Measurements from ENCODE around the gene CD44. TPM values are rescaled to one million over a fixed set of nuclear protein-coding genes. Genes with fewer than 3 reads are reported as not detected.

Gene CD44
- total and polyA plus RNA-seq, 4 donors: 4.1 to 26.9 (median 14.6) TPM

DNA sequence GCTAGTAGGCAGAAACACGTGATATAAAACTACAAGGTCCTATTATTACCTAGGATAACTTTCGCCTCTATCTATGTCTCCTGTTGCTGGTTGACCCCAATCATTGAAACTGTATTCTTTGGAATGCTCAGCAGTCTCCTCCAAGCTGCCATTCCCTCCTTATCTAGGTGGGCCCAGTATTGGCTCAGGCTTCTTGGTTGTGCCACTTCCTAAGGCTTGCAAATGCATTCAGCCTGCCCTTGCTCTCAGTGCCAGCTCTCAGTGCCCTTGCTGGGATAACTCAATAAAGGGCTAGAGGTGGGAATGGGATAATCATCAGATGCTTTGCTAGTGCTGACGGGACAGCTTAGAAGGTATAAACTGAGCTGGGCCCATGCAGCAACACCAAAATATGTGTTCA is 13.6 kb downstream of the CD44 start:
- no peak overlapping the region for H3K9ac ChIP-seq (ENCODE audit: low read depth in 1 of 2, low read length in 2 of 2)
- H3K27ac ChIP-seq (ENCODE audit: low read depth in 1 of 2, low read length in 2 of 2): no peak overlapping the region
- no peaks in the 10 kb centered on the region for H3K4me1 ChIP-seq (ENCODE audit: control insufficient read depth in 4 of 4, insufficient read depth in 4 of 4, low read length in 3 of 4)
- no peaks in the 10 kb centered on the region for H3K27me3 ChIP-seq (ENCODE audit: control insufficient read depth in 4 of 4, insufficient read depth in 4 of 4, low read length in 3 of 4)
- no peaks in the 10 kb centered on the region for H3K36me3 ChIP-seq (ENCODE audit: control insufficient read depth in 4 of 4, insufficient read depth in 3 of 4, low read depth in 1 of 4, low read length in 3 of 4)
- H3K9me3 ChIP-seq (ENCODE audit: control insufficient read depth in 4 of 4, low read length in 3 of 4): peaks cover 0 to 2% (median 0%) of the 10 kb centered on the region in 4 donors
- H3K4me3 ChIP-seq (ENCODE audit: low read depth in 1 of 3, low read length in 3 of 3): no peak overlapping the region
- 97% methylated on average over 3 of the region's 3 CpGs for WGBS
- no peak for DNase-seq (ENCODE audit: low spot score)
- TF ChIP-seq JUND (IDR thresholded peaks at IDR 0.05) (no peak), FOXA1 (IDR thresholded peaks at IDR 0.05) (no peak), MAX (IDR thresholded peaks at IDR 0.05) (no peak), HNF4A (conservative IDR thresholded peaks at IDR 0.05) (no peak), RXRA (IDR thresholded peaks at IDR 0.05) (no peak), SP1 (IDR thresholded peaks at IDR 0.05) (no peak), EGR1 (IDR thresholded peaks at IDR 0.05; ENCODE audit: low read depth in 2 of 2) (no peak), TAF1 (conservative IDR thresholded peaks at IDR 0.05) (no peak), GABPA (IDR thresholded peaks at IDR 0.05 in 1 of 2, conservative IDR thresholded peaks at IDR 0.05 in 1 of 2) (no peak), RAD21 (IDR thresholded peaks at IDR 0.05) (no peak), REST (IDR thresholded peaks at IDR 0.05) (no peak), HNF4G (IDR thresholded peaks at IDR 0.05) (no peak), NR2F2 (IDR thresholded peaks at IDR 0.05) (no peak), ATF3 (IDR thresholded peaks at IDR 0.05) (no peak)

GRCh38 chr11:35153280-35153679 is 14.3 kb downstream of the CD44 start:
- H3K9ac ChIP-seq (ENCODE audit: low read depth in 1 of 2, low read length in 2 of 2): no peak overlapping the region
- no peaks in the 10 kb centered on the region for H3K27me3 ChIP-seq (ENCODE audit: control insufficient read depth in 4 of 4, insufficient read depth in 4 of 4, low read length in 3 of 4)
- WGBS: 91% methylated on average over 2 of the region's 2 CpGs
- H3K9me3 ChIP-seq (ENCODE audit: control insufficient read depth in 4 of 4, low read length in 3 of 4): peaks cover 0 to 2% (median 0%) of the 10 kb centered on the region in 4 donors
- no peak overlapping the region for H3K27ac ChIP-seq (ENCODE audit: low read depth in 1 of 2, low read length in 2 of 2)
- no peaks in the 10 kb centered on the region for H3K36me3 ChIP-seq (ENCODE audit: control insufficient read depth in 4 of 4, insufficient read depth in 3 of 4, low read depth in 1 of 4, low read length in 3 of 4)
- no peak for TF ChIP-seq SP1 (IDR thresholded peaks at IDR 0.05)
- DNase-seq (ENCODE audit: low spot score): no peak
- no peak overlapping the region for H3K4me3 ChIP-seq (ENCODE audit: low read depth in 1 of 3, low read length in 3 of 3)
- no peaks in the 10 kb centered on the region for H3K4me1 ChIP-seq (ENCODE audit: control insufficient read depth in 4 of 4, insufficient read depth in 4 of 4, low read length in 3 of 4)

DNA sequence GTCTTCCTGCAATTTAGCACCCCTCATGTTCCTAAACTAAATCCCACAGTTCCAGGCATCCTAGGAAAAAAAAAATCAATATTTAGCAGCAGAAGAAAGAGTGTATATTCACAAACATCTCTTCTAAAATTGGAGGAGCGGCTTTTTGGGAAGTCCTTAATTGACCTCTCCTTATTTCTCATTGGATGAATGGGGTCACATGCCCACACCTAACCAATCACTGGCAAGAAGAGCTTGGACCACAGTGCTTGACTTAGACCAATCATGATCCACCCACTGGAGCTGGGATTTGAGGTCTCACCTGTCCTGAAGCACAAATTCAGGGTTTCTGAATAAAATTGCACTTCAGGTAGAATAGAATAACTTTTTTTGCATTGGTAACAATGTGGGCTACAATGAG is 16.0 kb downstream of the CD44 start:
- no peak overlapping the region for H3K9ac ChIP-seq (ENCODE audit: low read depth in 1 of 2, low read length in 2 of 2)
- H3K4me1 ChIP-seq (ENCODE audit: control insufficient read depth in 4 of 4, insufficient read depth in 4 of 4, low read length in 3 of 4): no peaks in the 10 kb centered on the region
- H3K27me3 ChIP-seq (ENCODE audit: control insufficient read depth in 4 of 4, insufficient read depth in 4 of 4, low read length in 3 of 4): no peaks in the 10 kb centered on the region
- H3K27ac ChIP-seq (ENCODE audit: low read depth in 1 of 2, low read length in 2 of 2): no peak overlapping the region
- WGBS: 99% methylated on average over 1 of the region's 1 CpG
- no peak overlapping the region for H3K4me3 ChIP-seq (ENCODE audit: low read depth in 1 of 3, low read length in 3 of 3)
- TF ChIP-seq MAX (IDR thresholded peaks at IDR 0.05) (no peak), FOXA1 (IDR thresholded peaks at IDR 0.05) (no peak), RXRA (IDR thresholded peaks at IDR 0.05) (no peak), YY1 (IDR thresholded peaks at IDR 0.05) (no peak), RAD21 (IDR thresholded peaks at IDR 0.05) (no peak), JUND (IDR thresholded peaks at IDR 0.05) (no peak), REST (IDR thresholded peaks at IDR 0.05) (no peak), EGR1 (IDR thresholded peaks at IDR 0.05; ENCODE audit: low read depth in 2 of 2) (no peak), GABPA (IDR thresholded peaks at IDR 0.05 in 1 of 2, conservative IDR thresholded peaks at IDR 0.05 in 1 of 2) (no peak), NR2F2 (IDR thresholded peaks at IDR 0.05) (no peak), FOXA2 (IDR thresholded peaks at IDR 0.05) (no peak), SP1 (IDR thresholded peaks at IDR 0.05) (no peak), TAF1 (conservative IDR thresholded peaks at IDR 0.05) (no peak)
- DNase-seq (ENCODE audit: low spot score): no peak
- no peaks in the 10 kb centered on the region for H3K9me3 ChIP-seq (ENCODE audit: control insufficient read depth in 4 of 4, low read length in 3 of 4)
- H3K36me3 ChIP-seq (ENCODE audit: control insufficient read depth in 4 of 4, insufficient read depth in 3 of 4, low read depth in 1 of 4, low read length in 3 of 4): no peaks in the 10 kb centered on the region
